Activated CD8-positive, alpha-beta memory T cell treated with anti-CD3 and anti-CD28 coated beads, Interleukin-2, amount 50 U/mL, for 24 hours (primary cell): ENCODE data around the gene COMMD3.

Experiments used
- DNase-seq: peaks from one replicate; pipeline ENCODE4 v3.0.0-alpha.2; 2020; ENCODE audit errors: extremely low read depth

The COMMD3 gene

GRCh38 chr10:22366771-22367170 is 50.6 kb downstream of the COMMD3 start:
- DNase-seq: no peak

GRCh38 chr10:22367471-22367870 is 51.3 kb downstream of the COMMD3 start:
- no peak for DNase-seq

DNA sequence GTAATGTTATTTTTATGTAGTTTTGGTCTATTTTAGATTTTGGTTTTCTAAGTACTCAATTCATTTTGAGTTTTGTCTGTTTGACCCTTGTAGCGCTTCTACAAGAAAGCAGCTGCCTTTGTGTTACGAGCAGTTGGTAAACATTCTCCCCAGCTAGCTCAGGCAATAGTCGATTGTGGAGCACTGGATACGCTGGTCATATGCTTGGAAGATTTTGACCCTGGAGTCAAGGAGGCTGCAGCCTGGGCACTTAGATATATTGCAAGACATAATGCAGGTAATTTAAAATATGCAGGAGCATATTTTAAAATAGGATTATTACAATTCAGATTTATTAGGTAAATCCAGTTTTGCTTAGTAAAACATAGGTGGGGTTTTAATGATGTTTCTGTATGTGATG is 52.2 kb downstream of the COMMD3 start:
- DNase-seq: no peak

- DNase-seq: no peak
These were observed 52.8 kb downstream of the COMMD3 start for GRCh38 chr10:22368981-22369380.

DNA sequence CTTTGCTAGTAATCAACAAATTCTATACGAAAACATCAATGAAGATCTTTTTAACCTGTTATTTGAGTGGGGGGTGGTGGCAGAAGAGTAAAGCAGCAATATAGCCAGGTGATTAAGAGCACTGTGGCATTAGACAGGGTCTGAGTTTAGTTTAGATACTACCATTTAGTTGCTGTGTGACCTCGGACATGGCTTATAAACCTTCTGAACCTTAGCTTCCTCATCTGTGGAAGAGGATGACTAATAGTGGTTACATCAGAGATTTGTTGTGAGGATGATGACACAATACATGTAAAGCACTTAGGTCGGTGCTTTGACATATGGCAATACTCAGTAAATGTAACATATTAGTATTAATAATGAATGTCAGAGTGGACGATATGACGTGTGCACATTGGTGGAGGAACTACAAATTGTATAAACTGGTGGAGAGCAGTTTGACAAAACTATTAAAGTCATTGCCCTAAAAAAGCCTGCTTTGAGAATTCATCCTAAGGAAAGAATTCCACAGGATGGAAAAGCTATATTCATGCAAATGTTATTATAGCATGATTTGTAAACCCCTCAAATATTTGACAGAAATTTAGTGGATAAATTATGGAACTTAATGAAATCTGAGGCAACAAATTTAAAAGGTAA is 53.4 kb downstream of the COMMD3 start:
- DNase-seq: no peak
